NCI-H2081 (cell line): Measurements from ENCODE around the gene ID3.
"Not testable (repeated sequence)": the region's sequence is repeated elsewhere in the genome, so short reads cannot be mapped to it uniquely, and the experiment has no call there.

ENCODE experiments used
- DNase-seq, 2 experiments: peaks; one replicate each; lab custom pipeline; 2025; lab: John Stamatoyannopoulos, UW

ID3 gene

GRCh38 chr1:23548704-23549143 is 10.6 kb downstream of the ID3 start:
- no peak for DNase-seq

DNA sequence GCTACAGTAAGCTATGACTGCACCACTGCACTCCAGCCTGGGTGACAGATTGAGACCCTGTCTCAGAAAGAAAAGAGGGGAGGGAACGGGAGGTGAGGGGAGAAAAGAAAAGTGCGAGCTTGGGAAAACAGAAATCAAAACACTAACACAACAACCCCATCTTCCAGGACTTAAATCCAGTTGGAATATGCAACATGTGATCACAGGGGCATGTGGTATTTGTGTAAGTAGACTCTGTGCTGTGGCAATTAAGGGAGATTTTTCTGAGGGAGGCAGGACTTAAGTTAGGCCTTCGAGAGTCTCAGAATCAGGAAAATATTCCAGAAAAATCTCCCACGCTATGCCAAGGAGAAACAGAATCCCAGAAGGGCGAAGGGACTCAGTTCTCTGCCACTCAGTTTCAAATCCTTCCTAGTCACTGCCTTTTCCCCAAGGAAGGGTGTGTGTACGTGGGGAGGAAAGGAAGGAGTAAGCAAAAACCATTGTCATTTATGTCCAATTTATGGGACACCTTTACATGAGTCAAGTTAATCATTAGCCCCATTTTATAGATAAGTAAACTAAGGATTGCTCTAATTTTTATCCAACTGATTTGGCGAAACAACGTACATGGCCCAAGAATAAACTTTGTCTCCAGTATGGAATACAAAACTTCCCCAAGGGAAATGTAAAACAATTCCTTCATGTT is 12.3 kb downstream of the ID3 start:
- DNase-seq: no peak

- DNase-seq: no peak
Measured at GRCh38 chr1:23545851-23546250, 13.4 kb downstream of the ID3 start.

DNA sequence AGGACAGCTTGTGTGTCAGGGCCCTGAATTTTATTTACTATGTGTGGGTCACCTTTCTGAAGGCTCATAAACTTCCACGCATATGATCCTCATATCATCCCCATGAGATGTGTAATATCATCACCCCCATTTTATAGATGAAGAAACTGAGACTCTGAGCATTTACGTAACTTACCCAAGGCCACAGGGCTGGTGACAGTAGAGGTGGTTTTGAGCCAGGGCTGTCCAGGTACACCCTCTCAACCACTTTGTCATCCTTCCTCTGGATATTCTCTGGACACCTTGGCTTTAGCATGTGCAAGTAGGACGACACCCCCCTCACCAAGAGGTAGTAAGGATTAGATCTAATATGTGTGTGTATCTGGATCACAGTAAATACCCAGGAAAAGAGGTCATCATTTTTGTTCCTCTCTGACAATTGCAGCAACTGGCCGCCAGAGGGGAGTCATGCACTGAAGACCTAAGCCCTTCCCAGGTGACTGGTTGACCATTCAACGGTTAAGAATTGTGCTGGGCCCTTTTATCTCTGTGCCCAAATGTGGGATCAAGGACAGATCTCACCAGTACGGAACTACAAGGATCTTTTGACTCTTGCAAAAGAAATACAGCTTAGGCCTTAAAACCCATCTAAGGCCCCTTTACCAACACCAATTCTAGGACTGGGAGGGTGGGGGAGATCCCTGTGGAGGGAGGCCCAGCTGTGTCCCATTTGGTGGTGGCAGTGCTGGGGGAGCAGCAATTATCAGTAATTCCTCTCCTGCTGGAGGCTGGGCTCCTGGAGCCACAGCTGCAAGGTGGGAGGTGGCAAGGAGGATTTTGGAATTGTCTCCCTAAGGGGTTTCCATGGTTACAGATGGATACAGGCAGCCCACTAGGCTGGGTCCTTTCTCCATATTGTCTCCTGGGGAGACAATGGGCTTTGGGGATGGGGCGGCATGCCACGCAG is 14.6 kb downstream of the ID3 start:
- peak; percentile 78 to 86 for DNase-seq

DNA sequence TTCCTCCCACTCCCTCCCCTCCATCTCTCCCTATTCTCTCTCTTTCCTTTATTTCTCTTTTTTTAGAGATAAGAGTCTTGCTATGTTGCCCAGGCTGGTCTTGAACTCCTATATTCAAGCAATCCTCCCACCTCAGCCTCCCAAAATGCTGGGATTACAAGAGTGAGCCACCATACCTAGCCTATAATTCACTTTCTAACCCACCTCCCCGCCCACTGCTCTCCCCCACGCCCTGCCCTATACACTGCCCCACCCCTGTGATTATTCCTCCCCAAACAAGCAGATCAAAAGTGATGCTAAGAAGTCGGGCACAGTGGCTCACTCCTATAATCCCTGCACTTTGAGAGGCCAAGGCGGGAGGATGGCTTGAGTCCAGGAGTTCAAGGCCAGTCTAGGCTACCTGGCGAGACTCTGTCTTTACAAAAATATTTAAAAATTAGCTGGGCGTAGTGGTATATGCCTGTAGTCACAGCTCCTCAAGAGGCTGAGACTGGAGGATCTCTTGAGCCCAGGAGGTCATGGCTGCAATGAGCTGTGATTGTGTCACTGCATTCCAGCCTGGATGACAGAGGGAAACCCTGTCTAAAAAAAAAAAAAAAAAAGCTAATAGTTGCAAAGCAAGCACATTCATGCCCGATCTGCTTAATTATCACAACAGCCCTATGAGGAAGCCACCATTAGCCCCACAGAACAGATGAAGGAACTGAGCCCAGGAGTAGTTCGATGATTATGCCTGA is 15.4 kb downstream of the ID3 start:
- no peak for DNase-seq

GRCh38 chr1:23542940-23543339 is 16.4 kb downstream of the ID3 start:
- not testable (repeated sequence) for DNase-seq

DNA sequence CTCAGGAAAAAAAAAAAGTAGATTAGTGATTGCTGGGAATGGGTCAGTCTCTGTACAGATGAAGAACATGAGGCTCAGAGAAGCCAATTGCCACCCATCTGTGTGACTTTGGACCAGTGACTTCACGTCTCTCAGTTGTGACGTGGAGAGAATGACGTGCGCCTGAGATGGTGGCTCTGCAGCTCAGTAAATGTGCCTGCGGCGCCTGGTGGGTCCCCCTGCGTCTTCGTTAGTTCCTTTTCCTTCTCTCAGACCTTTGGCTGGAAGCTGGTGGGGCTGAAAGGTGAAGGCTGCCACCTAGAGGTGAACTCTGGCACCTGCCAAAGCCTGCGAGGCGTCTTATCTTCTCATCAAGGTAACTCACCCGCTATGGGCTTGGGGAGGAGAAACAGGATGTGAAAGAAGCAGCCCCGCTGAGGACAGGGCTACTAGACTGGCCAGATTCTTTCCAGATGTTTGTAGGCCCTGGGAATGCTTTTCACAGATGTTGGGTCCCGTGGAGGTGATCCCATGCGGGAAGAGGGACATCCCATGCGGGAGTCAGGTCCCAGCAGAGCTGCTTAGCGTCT is 19.5 kb downstream of the ID3 start:
- peak; percentile 93 to 95 for DNase-seq

GRCh38 chr1:23537296-23537973 is 21.9 kb downstream of the ID3 start:
- DNase-seq: no peak

DNA sequence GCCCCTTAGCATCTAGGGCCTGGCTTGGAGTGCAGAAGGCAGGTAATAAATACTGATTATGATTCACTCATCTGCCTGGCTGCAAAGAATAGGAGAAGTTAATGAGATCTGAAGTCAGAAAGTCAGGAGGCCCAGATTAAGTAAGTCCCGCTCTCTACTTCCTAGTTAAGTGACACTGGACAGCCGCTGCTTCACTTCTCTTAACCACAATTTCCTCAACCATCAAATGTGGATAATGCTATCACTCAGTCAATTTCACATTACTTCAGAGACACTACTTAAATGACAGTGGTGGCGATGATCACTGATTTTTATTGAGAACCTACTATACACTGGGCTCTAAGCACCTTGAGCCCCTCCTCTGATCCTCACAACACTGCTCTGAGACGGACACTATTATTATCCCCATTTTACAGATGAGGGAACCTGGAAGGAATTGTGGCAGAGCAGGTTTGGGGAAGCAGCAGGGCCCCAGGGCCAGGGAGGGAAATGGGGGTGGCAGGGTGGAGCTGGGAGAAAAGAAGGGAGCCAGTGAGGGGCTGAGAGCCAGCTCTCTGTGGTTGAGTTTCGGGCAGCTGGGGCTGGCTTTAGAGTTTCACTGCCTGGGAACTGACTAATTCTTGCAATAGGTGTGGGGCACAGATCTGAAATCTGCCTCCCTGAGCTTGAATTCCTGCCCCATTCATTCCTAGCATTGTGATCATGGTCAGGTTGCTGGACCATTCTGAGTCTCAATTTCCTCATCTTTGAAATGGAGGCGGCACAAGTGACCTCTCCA is 25.9 kb downstream of the ID3 start:
- no peak for DNase-seq

- DNase-seq: no peak
Measured at GRCh38 chr1:23531562-23532094, 27.7 kb downstream of the ID3 start.

- DNase-seq: peak; percentile 92 to 94
Measured at GRCh38 chr1:23530747-23531561, 28.3 kb downstream of the ID3 start, which contains the start of gene E2F2. TSS of gene E2F2 (minus strand) at chr1:23531233. CDS start at chr1:23530793, 440 bp downstream.

DNA sequence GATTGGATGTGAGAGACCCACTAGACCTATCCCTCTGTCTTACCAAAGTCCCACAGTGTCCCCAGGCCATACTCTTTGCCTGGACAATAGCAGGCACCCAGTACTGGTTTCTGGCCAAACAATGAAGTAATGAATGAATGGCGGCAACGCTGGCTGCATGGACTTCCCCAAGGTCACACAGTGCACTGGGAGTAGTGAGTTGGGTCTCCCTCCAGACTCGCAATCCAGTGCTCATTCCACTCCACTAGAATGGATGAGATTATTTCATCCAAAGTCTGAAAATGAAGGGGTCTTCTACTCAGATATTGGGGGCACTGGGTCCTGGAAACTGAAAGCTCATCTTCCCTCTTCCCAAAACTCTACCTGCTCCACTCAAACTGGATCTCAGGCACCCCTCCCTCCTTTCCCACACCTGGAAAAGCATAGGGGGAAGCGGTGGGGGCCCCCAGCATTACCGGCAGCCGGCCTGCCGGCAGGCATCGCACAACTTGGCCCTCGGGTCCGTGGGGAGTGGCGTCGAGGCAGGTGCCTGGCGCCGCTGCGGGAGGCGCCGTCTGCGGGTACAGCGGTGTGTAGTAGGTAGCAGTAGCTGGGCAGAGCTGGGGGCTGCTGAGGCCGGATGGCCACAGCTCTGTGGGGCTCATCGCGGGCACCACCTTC is 29.1 kb downstream of the ID3 start:
- peak; percentile 58 to 85 for DNase-seq

GRCh38 chr1:23529146-23530086 is 29.9 kb downstream of the ID3 start:
- DNase-seq: peak; percentile 18 to 56

DNA sequence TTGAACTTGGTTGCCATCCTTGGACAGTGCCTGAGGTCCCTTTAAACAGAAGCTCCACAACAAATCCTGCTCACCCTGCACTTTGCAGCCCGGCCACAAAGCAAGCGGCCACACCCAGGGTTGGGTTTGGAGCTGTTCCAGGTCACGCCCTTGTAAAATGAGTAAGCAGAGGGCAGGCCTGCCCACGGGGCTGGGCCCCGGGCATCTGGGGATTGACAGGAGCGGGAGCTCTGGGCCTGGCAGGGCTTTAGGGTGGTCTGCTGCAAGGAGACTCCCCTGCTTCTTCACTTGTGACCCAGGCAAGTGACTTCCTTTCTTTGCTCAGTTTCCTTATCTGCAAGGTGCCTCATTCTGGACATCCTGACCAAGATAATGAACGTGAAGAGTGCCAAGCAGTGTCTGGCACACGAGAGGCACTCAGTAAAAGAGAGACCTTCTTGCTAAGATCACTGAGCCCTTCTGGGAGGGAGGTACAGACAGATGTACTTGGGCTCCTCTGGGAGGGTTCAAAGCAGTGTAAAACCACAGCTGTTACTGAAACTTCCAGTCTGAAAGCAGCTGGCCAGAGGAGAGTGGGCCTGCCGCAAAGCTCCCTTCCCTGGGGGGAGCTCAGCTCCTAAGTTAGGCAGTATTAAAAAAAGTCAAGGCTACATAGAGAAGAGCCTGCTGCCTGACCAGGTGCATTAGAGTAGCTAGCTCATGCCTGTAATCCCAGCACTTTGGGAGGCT is 30.9 kb downstream of the ID3 start:
- DNase-seq: peak; percentile 83 to 89

GRCh38 chr1:23527900-23528249 is 31.4 kb downstream of the ID3 start:
- peak in 1 of 2 experiments; percentile 76 for DNase-seq

- DNase-seq: no peak
Measured at GRCh38 chr1:23527366-23527765, 31.9 kb downstream of the ID3 start.
